Neural cell (in vitro differentiated cells): ENCODE results near the gene TFG. TPM values are rescaled to one million over a fixed set of nuclear protein-coding genes. Genes with fewer than 3 reads are reported as not detected.

Experiments used
- H2AFZ ChIP-seq: fragments of 200-600, 300-800 bp; sonication (generic), shearing (Covaris generic); 2 replicates; pipeline ENCODE4 v1.6.0; 2014; ENCODE audit warnings: low read depth, mild to moderate bottlenecking, antibody characterized with exemption, low read length, moderate library complexity
- H3F3A ChIP-seq: fragments of 200-600 bp; shearing (Covaris generic); 2 replicates; pipeline ENCODE4 v1.6.1; 2016; ENCODE audit warnings: mild to moderate bottlenecking, moderate library complexity, mixed read lengths, antibody characterized with exemption, low read length; ENCODE audit not compliant: insufficient read depth, poor library complexity, severe bottlenecking
- H3K27ac ChIP-seq: fragments of 200-600, 300-800 bp; sonication (generic), shearing (Covaris generic); 2 replicates; pipeline ENCODE4 v1.5.1; 2014; ENCODE audit warnings: mild to moderate bottlenecking, low read length, moderate library complexity
- H3K27me3 ChIP-seq: fragments of 300-800, 200-600 bp; sonication (generic), shearing (Covaris generic); 2 replicates; pipeline ENCODE4 v1.6.0; 2014; ENCODE audit warnings: mild to moderate bottlenecking, low read depth, low read length, moderate library complexity; ENCODE audit not compliant: insufficient read depth
- H3K36me3 ChIP-seq: fragments of 300-800, 200-600 bp; sonication (generic), shearing (Covaris generic); 2 replicates; pipeline ENCODE4 v1.5.1; 2014; ENCODE audit warnings: mild to moderate bottlenecking, antibody characterized with exemption, low read length, moderate library complexity; ENCODE audit not compliant: insufficient read depth
- H3K4me2 ChIP-seq: fragments of 300-800, 200-600 bp; sonication (generic), shearing (Covaris generic); 2 replicates; pipeline ENCODE4 v1.6.0; 2014; ENCODE audit warnings: mild to moderate bottlenecking, low read length
- H3K4me3 ChIP-seq: fragments of 300-800, 200-600 bp; sonication (generic), shearing (Covaris generic); 2 replicates; pipeline ENCODE4 v1.5.1; 2014; ENCODE audit warnings: mild to moderate bottlenecking, low read length, moderate library complexity
- H3K79me2 ChIP-seq: fragments of 200-600 bp; shearing (Covaris generic); replicated peaks from 2 replicates; pipeline ENCODE4 v1.6.0; 2014; ENCODE audit warnings: mild to moderate bottlenecking, low read length, moderate library complexity; ENCODE audit not compliant: insufficient read depth
- H3K9ac ChIP-seq: fragments of 300-800, 200-600 bp; sonication (generic), shearing (Covaris generic); 2 replicates; pipeline ENCODE4 v1.6.1; 2016; ENCODE audit warnings: mild to moderate bottlenecking, low read length, mixed read lengths
- H3K9me2 ChIP-seq: fragments of 200-600 bp; shearing (Covaris generic); 2 replicates; pipeline ENCODE4 v1.6.1; 2016; ENCODE audit warnings: mild to moderate bottlenecking, low read length, mixed read lengths; ENCODE audit not compliant: insufficient read depth
- H3K9me3 ChIP-seq: fragments of 200-600, 300-800 bp; sonication (generic), shearing (Covaris generic); 2 replicates; pipeline ENCODE4 v1.6.1; 2016; ENCODE audit warnings: mild to moderate bottlenecking, mixed run types, low read length, moderate library complexity, mixed read lengths
- H4K20me1 ChIP-seq: fragments of 200-600 bp; shearing (Covaris generic); 2 replicates; pipeline ENCODE4 v1.6.1; 2016; ENCODE audit warnings: mild to moderate bottlenecking, mixed run types; ENCODE audit not compliant: insufficient read depth
- EP300 ChIP-seq: fragments of 450-650 bp; conservative IDR thresholded peaks from 2 replicates; pipeline ENCODE4 v1.6.1; 2014; ENCODE audit warnings: antibody characterized with exemption, mild to moderate bottlenecking, moderate library complexity; ENCODE audit not compliant: poor library complexity, severe bottlenecking
- EZH2 ChIP-seq: fragments of 200-600, 300-800 bp; shearing (Covaris generic), sonication (generic); IDR thresholded peaks from 2 replicates; pipeline ENCODE4 v1.6.1; 2014; ENCODE audit warnings: antibody characterized with exemption, low read length, borderline replicate concordance, mild to moderate bottlenecking; ENCODE audit not compliant: insufficient read depth, poor library complexity, severe bottlenecking
- MXI1 ChIP-seq: fragments of 450-650 bp; conservative IDR thresholded peaks from 2 replicates; pipeline ENCODE4 v1.6.1; 2014; ENCODE audit warnings: antibody characterized with exemption, mild to moderate bottlenecking; ENCODE audit not compliant: poor library complexity, severe bottlenecking
- POLR2AphosphoS5 ChIP-seq: IDR thresholded peaks from 2 replicates; pipeline ENCODE4 v1.6.1; 2012
- RAD21 ChIP-seq: fragments of 450-650 bp; conservative IDR thresholded peaks from 2 replicates; pipeline ENCODE4 v1.6.1; 2014; ENCODE audit warnings: antibody characterized with exemption, mild to moderate bottlenecking, moderate library complexity
- SMC3 ChIP-seq: fragments of 450-650 bp; conservative IDR thresholded peaks from 2 replicates; pipeline ENCODE4 v1.6.1; 2014; ENCODE audit warnings: antibody characterized with exemption, mild to moderate bottlenecking, moderate library complexity; ENCODE audit not compliant: poor library complexity
- TAF1 ChIP-seq: IDR thresholded peaks from 2 replicates; pipeline ENCODE4 v1.6.1; 2012; ENCODE audit warnings: low read depth
- polyA plus RNA-seq: library from polyadenylated mRNA; depleted of rRNA; stranded (reverse); fragments of >200 nt; gene quantifications from 2 replicates; pipeline ENCODE4 v1.2.3, GENCODE V29; 2014
- TF ChIP-seq, protein P1 (sequence below): fragments of 450-650 bp; IDR thresholded peaks from 2 replicates; pipeline ENCODE4 v1.5.1; 2014; ENCODE audit warnings: antibody characterized with exemption, mild to moderate bottlenecking, moderate library complexity; ENCODE audit not compliant: poor library complexity, severe bottlenecking
- TF ChIP-seq, protein P2 (sequence below): IDR thresholded peaks from 2 replicates; pipeline ENCODE4 v1.6.1; 2012; ENCODE audit warnings: borderline replicate concordance

The TFG gene
- polyA plus RNA-seq, 1 donor from 2014 or later: 64.6 TPM

DNA sequence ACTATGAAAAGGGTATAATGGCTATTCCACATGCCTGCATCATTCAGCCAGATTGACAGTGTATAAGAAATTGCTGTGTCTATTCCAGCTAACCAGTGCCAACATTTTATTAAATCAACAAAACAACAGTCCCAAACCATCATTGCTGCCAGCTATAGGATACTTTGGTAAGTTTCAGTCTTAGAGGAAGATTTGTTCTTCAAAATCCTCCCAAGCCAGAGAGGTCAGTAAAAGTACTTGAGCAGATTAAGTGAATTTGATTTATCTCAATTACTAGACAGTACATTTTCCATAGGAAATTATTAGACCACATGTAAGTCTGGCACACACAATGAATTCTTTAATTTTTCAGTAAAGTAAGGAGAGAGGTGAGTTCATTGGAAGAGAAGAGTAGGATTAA is 50.7 kb downstream of the TFG start:
- H4K20me1 ChIP-seq: no peaks in the 10 kb centered on the region
- no peaks in the 10 kb centered on the region for H3K79me2 ChIP-seq
- no peaks in the 10 kb centered on the region for H3K27me3 ChIP-seq
- H2AFZ ChIP-seq: no peak overlapping the region
- H3K4me2 ChIP-seq: no peak overlapping the region
- H3K27ac ChIP-seq: no peak overlapping the region
- H3K4me3 ChIP-seq: no peak overlapping the region
- TF ChIP-seq RAD21 (no peak), EZH2 (no peak), MXI1 (no peak), SMC3 (no peak), EP300 (no peak), TAF1 (no peak)
- TF ChIP-seq, protein P1, sequence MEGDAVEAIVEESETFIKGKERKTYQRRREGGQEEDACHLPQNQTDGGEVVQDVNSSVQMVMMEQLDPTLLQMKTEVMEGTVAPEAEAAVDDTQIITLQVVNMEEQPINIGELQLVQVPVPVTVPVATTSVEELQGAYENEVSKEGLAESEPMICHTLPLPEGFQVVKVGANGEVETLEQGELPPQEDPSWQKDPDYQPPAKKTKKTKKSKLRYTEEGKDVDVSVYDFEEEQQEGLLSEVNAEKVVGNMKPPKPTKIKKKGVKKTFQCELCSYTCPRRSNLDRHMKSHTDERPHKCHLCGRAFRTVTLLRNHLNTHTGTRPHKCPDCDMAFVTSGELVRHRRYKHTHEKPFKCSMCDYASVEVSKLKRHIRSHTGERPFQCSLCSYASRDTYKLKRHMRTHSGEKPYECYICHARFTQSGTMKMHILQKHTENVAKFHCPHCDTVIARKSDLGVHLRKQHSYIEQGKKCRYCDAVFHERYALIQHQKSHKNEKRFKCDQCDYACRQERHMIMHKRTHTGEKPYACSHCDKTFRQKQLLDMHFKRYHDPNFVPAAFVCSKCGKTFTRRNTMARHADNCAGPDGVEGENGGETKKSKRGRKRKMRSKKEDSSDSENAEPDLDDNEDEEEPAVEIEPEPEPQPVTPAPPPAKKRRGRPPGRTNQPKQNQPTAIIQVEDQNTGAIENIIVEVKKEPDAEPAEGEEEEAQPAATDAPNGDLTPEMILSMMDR: no peak
- H3K9me3 ChIP-seq: no peaks in the 10 kb centered on the region
- H3K36me3 ChIP-seq: no peaks in the 10 kb centered on the region
- H3K9ac ChIP-seq: no peak overlapping the region
- no peaks in the 10 kb centered on the region for H3F3A ChIP-seq
- no peaks in the 10 kb centered on the region for H3K9me2 ChIP-seq

DNA sequence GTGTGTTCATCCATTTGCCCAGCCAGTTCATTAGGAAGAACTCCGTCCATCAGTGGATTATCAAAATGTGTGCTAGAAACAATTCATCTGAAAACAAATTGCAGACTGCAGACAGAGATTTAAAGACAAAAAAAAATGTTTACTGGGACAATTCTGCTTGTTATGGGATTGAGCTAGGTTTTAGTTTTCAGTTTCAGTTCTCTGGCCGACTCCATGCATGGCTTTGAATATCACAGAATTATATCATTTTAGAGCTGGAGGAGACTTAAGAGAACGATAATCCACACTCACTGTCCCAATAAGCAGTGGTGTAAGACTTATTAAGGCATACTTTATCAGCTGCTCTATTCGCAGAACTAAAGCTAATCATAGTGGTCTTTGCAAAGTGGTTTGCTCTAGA is 51.1 kb downstream of the TFG start:
- TF ChIP-seq, protein P2, sequence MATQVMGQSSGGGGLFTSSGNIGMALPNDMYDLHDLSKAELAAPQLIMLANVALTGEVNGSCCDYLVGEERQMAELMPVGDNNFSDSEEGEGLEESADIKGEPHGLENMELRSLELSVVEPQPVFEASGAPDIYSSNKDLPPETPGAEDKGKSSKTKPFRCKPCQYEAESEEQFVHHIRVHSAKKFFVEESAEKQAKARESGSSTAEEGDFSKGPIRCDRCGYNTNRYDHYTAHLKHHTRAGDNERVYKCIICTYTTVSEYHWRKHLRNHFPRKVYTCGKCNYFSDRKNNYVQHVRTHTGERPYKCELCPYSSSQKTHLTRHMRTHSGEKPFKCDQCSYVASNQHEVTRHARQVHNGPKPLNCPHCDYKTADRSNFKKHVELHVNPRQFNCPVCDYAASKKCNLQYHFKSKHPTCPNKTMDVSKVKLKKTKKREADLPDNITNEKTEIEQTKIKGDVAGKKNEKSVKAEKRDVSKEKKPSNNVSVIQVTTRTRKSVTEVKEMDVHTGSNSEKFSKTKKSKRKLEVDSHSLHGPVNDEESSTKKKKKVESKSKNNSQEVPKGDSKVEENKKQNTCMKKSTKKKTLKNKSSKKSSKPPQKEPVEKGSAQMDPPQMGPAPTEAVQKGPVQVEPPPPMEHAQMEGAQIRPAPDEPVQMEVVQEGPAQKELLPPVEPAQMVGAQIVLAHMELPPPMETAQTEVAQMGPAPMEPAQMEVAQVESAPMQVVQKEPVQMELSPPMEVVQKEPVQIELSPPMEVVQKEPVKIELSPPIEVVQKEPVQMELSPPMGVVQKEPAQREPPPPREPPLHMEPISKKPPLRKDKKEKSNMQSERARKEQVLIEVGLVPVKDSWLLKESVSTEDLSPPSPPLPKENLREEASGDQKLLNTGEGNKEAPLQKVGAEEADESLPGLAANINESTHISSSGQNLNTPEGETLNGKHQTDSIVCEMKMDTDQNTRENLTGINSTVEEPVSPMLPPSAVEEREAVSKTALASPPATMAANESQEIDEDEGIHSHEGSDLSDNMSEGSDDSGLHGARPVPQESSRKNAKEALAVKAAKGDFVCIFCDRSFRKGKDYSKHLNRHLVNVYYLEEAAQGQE: no peak
- TF ChIP-seq TAF1 (no peak), EZH2 (no peak), RAD21 (no peak), POLR2AphosphoS5 (no peak), MXI1 (no peak), SMC3 (no peak), EP300 (no peak)
- TF ChIP-seq, protein P1: no peak
- Histone ChIP-seq H3K36me3 (no peaks in the 10 kb centered on the region), H3K27me3 (no peaks in the 10 kb centered on the region), H3K4me3 (no peak overlapping the region), H3K9me3 (no peaks in the 10 kb centered on the region), H4K20me1 (no peaks in the 10 kb centered on the region), H3K79me2 (no peaks in the 10 kb centered on the region), H3F3A (no peaks in the 10 kb centered on the region), H3K9ac (no peak overlapping the region), H2AFZ (no peak overlapping the region), H3K4me2 (no peak overlapping the region), H3K27ac (no peak overlapping the region), H3K9me2 (no peaks in the 10 kb centered on the region)
